Umbilical cord (tissue), 2 donors: ENCODE results near the gene ZNF24. TPM values are rescaled to one million over a fixed set of nuclear protein-coding genes. Genes with fewer than 3 reads are reported as not detected.

Source experiments
- DNase-seq: peaks from one replicate; pipeline ENCODE4 v3.0.0-alpha.2; 2015; ENCODE audit warnings: low spot score
- total RNA-seq: library from RNA; depleted of rRNA; stranded (reverse); fragments of >200 nt; gene quantifications from one replicate; pipeline ENCODE4 v1.2.3, GENCODE V29; 2014; ENCODE audit warnings: low replicate concordance; ENCODE audit not compliant: insufficient read depth

Gene ZNF24
- total RNA-seq, 1 donor from 2014 or later = 58.5 TPM

DNA sequence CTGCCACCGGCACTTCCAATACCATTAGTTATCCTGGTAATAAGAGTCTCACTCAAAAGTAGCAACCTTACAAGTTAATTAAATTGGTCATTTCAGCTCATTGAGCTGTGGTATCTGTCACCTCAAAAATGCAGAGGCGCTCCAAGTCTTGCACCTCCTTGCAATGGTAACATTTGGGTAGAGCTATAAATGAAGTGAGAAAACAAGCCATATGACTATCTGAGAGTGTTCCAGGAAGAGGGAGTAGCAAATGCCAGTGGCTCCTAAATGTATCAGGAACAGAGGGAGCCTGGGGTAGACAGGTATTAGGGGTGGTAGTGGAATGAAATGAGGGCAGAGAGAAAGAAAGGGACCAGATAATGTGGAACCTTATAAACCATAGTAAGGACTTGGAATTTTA is 48.2 kb downstream of the ZNF24 start:
- no peak for DNase-seq

DNA sequence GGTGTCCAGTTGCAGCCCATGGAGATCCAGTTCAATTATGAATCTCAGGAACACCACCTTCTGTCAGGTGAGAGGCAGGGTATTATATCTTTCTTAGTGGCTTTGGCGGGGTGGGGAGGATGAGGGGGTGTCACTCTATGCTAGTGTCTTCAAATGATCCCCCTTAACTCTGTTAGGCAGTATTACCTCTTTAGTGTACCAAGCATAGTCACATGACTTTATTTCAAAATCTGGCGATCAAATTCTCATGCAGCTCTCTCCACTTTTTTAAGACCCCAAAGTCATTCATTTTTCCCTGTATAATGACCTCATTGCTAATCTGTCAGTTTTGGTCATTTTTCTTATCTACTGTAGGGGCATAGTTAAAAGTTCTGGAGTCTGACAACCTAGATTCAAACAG is 53.1 kb downstream of the ZNF24 start:
- DNase-seq = no peak

GRCh38 chr18:35290094-35290735 is 54.0 kb downstream of the ZNF24 start, which contains the start of gene ZSCAN30:
ZSCAN30 (minus strand) TSS chr18:35290229; CDS start chr18:35264352, 25,877 bp downstream.
- DNase-seq = peak; percentile 98

GRCh38 chr18:35289727-35290093 is 54.5 kb downstream of the ZNF24 start:
- no peak for DNase-seq

- DNase-seq = peak; percentile 5
Observed at GRCh38 chr18:35289293-35289692, 54.9 kb downstream of the ZNF24 start.

GRCh38 chr18:35284841-35285240 is 59.4 kb downstream of the ZNF24 start:
- no peak for DNase-seq

DNA sequence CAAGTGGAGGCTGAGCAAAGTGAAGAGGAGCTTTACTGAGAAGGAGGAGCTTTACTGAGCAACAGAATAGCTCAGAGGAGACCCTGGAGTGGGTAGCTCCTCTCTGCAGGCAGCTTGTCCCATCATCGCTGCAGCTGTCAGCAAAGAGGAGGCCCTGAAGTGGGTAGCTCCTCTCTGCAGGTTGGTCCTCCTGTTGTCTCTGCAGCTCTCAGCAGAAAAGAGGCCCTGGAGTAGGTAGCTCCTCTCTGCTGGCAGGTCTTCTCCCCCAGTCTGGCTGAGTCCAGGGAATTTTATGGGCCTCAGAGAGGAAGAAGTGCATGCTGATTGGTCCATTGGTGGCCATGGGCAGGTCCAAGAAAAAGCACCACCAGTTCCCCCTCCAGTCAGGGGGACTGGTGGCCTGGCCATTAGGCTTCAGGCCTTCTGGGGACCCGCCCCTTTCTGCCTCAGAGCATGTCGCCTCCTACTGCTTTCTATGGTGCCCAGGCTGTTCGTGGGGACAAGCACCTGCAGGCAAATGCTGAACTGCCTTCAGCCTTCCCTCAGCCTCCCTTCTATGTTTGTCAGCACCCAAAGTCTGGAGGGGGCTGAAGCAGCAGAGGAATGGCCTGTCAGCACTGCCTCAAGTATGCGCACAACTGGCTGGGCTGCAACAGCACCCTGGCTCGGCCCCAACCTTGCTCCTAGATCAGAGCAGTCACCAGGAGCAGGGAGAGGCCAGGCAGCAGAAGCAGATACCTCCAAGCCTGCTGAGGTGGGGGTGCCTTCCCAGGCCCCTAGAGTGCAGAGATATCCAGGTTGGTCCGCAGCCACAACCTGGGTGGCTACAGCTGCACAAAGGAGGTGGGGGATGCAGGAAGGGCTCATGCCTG is 60.1 kb downstream of the ZNF24 start:
- DNase-seq = no peak

GRCh38 chr18:35282353-35282752 is 61.9 kb downstream of the ZNF24 start:
- no peak for DNase-seq

Other genes with a start within 250 kb of the ZNF24 start
- 20.7 TPM for gene ZNF397, start 103.4 kb downstream of the ZNF24 start, total RNA-seq
- 30.8 TPM for gene ZSCAN30, start 54.2 kb downstream of the ZNF24 start, total RNA-seq
- 13.2 TPM for gene ZNF396, start 32.9 kb upstream of the ZNF24 start, total RNA-seq
- 13.7 TPM for gene INO80C, start 153.5 kb upstream of the ZNF24 start, total RNA-seq
- gene GALNT1, start 237.3 kb upstream of the ZNF24 start, total RNA-seq = 72.5 TPM